NCI-H2029 treated with DMSO at 0.1 percent for 48 hours (cell line): ENCODE results near the gene VEGFB.
A peak's percentile ranks its signal among the peaks of the same experiment; 100 is the strongest.

Experiments
- DNase-seq: peaks from one replicate; lab custom pipeline; 2025; lab: John Stamatoyannopoulos, UW

VEGFB gene

GRCh38 chr11:64284048-64284961 lies 49.9 kb downstream of the VEGFB start, which contains the start of gene BAD:
BAD (minus strand) TSS chr11:64284665; CDS start chr11:64284368, 297 bp downstream.
- peak; percentile 81 for DNase-seq

GRCh38 chr11:64284962-64285884 lies 50.8 kb downstream of the VEGFB start, which contains the start of gene GPR137:
GPR137 (plus strand) TSS chr11:64285848; CDS start chr11:64286525, 677 bp downstream.
- DNase-seq = peak; percentile 43

DNA sequence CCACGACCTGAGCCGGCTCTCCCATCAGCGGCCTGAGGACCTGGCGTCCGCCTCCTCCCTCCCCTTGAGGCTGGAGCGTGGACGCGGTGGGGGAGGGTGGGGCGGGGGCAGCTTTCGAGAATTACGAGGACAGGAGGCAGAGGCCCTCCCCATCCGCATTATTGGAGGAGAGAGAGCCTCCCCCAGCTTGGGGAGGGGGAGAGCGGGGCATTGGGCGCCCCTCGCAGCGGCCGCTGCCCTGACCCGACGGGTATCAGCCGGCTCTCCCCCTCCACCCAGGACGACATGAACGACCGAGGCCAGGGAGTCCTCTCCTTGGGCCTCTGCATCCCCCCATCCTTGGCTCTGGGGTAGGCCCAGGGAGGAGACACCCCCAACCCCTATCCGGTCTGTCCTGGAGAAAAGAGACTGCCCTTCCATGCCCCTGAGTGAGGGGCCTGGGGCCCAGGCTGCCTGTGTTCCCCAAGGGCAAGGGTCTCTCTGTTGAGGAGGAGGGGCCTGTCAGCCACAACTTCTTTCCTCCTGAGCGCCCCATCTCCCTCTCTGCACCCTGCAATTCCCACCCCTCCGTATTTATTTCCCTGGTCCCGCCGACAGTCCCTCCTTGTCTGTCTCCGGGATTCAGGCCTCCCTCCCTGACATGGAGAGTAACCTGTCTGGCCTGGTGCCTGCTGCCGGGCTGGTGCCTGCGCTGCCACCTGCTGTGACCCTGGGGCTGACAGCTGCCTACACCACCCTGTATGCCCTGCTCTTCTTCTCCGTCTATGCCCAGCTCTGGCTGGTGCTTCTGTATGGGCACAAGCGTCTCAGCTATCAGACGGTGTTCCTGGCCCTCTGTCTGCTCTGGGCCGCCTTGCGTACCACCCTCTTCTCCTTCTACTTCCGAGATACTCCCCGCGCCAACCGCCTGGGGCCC lies 51.8 kb downstream of the VEGFB start:
- DNase-seq = peak; percentile 5

DNA sequence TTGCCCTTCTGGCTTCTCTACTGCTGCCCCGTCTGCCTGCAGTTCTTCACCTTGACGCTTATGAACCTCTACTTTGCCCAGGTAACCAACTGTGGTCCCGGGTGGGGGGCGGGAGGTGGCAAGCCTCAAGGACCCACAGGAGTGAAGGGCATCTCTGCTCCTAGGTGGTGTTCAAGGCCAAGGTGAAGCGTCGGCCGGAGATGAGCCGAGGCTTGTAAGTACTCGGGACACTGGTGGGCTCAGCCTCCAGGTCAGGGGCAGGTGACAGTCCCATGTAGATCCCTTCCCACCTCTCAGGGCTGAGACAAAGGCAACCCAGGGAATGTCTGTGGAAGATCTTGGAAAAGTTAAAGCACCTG lies 52.4 kb downstream of the VEGFB start:
- no peak for DNase-seq

GRCh38 chr11:64287676-64288352 lies 53.4 kb downstream of the VEGFB start:
- no peak for DNase-seq

DNA sequence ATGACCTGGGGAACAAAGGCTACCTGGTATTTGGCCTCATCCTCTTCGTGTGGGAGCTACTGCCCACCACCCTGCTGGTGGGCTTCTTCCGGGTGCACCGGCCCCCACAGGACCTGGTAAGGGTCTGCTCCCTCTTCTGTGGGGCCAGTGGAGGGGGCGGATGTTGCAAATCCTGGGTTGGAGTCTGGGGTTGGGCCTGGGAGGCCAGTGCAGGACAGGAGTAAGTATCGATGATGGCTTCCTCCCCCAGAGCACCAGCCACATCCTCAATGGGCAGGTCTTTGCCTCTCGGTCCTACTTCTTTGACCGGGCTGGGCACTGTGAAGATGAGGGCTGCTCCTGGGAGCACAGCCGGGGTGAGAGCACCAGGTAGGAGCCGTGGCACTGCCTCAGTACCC lies 54.0 kb downstream of the VEGFB start:
- DNase-seq = no peak
